ENCODE results near the gene OR1L4.

Gene OR1L4

DNA sequence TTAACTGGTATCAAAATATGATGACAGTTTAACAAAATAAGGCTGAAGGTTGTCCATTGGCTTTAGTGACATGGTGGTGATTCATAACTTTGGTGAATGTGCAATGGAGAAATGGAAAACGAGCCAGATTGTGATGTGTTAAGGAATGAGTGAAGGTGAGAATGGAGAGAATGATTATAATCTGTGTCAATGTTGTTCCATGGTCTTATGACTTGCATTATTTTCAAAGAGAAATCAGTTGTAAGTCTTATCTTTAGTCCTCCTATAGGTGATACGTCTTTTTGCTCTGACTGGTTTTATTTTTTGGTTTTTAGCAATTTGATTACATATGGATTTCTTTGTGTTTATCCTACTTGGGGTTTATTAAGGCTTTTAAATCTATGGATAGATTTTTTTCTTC is 31.0 kb downstream of the OR1L4 start:
- H3K36me3 ChIP-seq: no peaks in the 10 kb centered on the region
- H3K4me3 ChIP-seq (ENCODE audit: low read depth, low read length): no peak overlapping the region
- no peak for DNase-seq
- H3K27me3 ChIP-seq: peaks cover 4% of the 10 kb centered on the region; the same call in 1 of the 2 replicates
- H3K4me1 ChIP-seq: no peaks in the 10 kb centered on the region
- no peaks in the 10 kb centered on the region for H3K9me3 ChIP-seq
- TF ChIP-seq, protein P1, sequence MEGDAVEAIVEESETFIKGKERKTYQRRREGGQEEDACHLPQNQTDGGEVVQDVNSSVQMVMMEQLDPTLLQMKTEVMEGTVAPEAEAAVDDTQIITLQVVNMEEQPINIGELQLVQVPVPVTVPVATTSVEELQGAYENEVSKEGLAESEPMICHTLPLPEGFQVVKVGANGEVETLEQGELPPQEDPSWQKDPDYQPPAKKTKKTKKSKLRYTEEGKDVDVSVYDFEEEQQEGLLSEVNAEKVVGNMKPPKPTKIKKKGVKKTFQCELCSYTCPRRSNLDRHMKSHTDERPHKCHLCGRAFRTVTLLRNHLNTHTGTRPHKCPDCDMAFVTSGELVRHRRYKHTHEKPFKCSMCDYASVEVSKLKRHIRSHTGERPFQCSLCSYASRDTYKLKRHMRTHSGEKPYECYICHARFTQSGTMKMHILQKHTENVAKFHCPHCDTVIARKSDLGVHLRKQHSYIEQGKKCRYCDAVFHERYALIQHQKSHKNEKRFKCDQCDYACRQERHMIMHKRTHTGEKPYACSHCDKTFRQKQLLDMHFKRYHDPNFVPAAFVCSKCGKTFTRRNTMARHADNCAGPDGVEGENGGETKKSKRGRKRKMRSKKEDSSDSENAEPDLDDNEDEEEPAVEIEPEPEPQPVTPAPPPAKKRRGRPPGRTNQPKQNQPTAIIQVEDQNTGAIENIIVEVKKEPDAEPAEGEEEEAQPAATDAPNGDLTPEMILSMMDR (IDR thresholded peaks at IDR 0.05; ENCODE audit: low read depth, low read length): no peak

DNA sequence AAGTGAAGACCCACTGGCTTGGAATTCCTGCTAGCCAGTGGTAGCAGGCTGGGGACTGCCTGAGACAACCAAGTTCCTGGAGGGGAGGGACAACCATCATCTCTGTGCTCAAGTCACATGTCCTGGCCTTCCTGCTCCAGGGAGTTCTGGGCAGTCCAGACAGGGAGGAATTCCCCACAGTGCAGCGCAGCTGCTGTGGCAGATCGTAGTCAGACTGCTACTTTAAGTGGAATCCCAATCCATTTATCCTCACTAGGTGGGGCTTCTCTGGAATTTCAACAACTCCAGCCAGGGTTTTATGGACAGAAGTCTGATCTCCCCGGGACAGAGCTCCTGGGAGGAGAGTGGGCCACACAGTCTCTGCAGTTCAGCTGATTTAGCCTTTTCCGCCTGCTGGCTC is 44.0 kb downstream of the OR1L4 start:
- no peaks in the 10 kb centered on the region for H3K4me1 ChIP-seq
- DNase-seq: no peak
- no peaks in the 10 kb centered on the region for H3K27me3 ChIP-seq
- H3K36me3 ChIP-seq: no peaks in the 10 kb centered on the region
- H3K4me3 ChIP-seq (ENCODE audit: low read depth, low read length): no peak overlapping the region
- no peaks in the 10 kb centered on the region for H3K9me3 ChIP-seq
- TF ChIP-seq, protein P1 (IDR thresholded peaks at IDR 0.05; ENCODE audit: low read depth, low read length): no peak

Measured in BE2C (cell line).